ENCODE results near the gene XPO4.
"Not testable (repeated sequence)": the region's sequence is repeated elsewhere in the genome, so short reads cannot be mapped to it uniquely, and the experiment has no call there.

The XPO4 gene

GRCh38 chr13:20902438-20903163 lies at the start of gene XPO4:
Gene XPO4 (minus strand): TSS chr13:20902746. CDS start chr13:20902738, 8 bp downstream.
- DNase-seq, result peak; percentile 36 to 86

DNA sequence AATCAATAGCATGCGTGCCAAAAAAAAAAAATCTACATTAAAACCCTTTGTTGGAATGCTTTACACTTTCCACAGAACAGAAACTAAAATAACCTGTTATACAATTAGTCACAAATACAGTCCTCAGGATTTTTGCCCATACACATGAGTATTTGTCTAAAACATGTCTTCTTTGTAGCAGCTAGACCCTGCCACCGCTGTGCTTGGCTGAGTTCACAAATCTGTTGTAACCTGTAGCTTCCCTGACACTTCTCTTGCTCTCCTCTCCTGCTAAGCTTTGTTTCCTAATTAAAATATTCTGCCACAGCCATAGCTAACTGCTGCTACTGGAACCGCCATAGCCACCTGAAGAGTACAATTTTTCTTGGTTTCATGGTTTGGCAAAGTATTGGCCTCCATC lies 45.5 kb upstream of the XPO4 start:
- not testable (repeated sequence) for DNase-seq

DNA sequence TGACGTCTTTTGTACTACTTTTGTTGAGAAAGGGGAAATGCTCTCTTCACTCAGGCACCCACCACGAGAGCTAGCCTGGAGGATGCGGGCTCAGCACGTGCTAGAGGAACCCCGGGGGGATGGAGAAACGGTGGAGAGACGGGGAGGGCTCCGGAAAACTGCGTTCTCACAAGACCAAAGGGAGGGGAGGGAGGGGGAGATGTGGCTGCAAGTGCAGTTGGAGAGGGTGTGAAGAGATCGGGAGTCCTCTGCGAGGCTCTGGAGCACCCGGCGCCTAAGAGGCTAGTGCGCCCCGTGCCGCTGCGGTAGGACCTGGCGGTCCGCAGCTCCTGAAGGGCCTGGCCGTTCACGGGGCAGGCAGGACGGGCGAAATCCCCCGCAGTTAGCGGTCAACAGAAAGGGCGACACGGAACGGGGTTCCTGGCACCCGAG lies 43.4 kb upstream of the XPO4 start:
- peak; percentile 7 to 87 for DNase-seq

- DNase-seq, result peak in 1 of 2 donors; percentile 58
Measured at GRCh38 chr13:20942938-20943559, 40.5 kb upstream of the XPO4 start.

DNA sequence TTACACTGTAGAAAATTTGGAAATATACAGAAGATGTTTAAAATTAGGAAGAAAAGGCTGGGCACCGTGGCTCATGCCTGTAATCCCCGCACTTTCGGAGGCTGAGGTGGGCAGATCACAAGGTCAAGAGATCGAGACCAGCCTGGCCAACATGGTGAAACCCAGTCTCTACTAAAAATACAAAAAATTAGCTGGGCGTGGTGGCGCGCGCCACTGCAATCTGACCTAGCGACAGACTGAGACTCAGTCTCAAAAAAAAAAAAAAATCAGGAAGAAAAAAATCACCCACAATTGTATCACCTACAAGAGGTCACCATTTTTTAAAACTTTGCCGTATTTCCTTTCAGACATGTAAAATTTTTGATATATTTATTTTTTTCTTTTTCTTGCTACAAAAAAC lies 38.0 kb upstream of the XPO4 start:
- not testable (repeated sequence) for DNase-seq

DNA sequence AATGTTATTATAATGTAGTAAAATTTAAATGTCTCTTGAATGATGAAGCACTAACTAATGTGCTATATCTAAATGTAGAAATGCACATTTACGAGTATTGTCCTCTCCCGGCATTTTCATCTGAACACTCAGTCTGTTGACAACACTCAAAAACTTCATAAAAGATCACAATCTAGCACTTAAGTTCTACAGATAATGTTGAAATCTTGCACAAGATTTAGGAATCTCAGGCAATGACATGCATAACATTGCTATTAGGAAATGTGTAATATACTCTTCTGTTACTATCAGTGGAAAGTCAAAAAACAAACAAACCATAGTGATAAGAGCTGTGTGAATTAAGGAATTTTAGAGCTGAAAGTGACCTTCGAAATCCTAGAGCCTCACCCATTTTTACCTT lies 37.5 kb upstream of the XPO4 start:
- DNase-seq, result no peak

DNA sequence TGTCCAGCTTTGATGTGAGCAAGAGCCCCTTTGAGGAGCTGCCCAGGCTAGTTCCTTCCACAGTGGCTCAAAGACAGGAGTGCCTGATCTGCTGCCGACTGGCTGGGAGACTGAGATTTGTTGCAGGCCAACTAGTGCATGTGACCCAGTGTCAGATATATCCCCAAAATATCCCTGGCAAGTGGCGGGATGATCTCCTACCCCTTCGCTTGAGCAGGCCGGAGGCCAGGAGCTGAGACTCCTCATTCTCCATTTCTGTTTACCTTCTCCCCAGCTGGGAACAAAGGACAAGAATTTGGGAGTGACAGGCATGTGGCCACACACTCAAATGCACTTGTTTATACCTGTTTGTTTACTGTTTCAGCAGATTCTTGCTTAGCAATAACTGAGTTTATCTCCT lies 37.1 kb upstream of the XPO4 start:
- DNase-seq, result no peak

GRCh38 chr13:20938302-20938701 lies 35.8 kb upstream of the XPO4 start:
- DNase-seq, result no peak

DNA sequence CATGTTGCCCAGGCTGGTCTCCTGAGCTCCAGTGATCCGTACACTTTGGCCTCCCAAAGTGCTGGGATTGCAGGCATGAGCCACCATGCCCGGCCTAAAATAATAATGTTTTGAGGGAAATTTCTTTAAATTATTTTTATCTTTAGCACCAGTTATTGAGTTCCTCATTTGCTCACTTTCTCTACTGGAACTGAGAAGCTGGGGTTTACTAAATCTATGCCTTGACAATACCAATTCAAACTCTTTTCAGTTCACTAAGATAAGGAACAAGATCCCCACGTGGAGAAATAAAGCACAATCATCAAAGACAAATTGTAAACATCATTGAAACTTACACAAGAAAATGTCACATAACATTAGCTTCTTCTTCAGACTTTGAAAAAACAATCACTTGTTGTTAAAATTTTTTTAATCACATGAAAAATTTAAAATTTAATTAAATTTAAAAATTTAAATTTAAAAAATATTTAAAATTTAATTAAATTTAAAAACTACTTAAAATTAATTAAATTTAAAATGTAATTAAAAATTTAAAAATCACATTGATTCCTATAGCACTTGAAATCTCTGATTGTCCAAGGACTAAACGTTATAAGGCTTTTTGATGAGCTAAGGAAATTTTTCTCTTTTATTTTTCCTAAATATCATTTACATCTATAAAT lies 25.2 kb upstream of the XPO4 start:
- no peak for DNase-seq

DNA sequence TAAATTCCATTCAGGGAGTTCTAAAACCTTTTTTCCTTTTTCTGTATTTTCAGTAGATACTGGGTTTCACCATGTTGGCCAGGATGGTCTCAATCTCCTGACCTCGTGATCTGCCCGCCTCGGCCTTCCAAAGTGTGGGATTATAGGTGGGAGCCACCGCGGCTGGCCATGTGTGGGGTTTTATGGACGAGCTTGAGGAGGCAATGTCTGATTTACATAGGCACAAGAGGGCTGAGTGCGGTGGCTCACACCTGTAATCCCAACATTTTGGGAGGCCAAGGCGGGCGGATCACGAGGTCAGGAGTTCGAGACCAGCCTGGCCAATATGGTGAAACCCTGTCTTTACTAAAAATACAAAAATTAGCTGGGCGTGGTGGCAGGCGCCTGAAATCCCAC lies 22.8 kb upstream of the XPO4 start:
- DNase-seq, result not testable (repeated sequence)

DNA sequence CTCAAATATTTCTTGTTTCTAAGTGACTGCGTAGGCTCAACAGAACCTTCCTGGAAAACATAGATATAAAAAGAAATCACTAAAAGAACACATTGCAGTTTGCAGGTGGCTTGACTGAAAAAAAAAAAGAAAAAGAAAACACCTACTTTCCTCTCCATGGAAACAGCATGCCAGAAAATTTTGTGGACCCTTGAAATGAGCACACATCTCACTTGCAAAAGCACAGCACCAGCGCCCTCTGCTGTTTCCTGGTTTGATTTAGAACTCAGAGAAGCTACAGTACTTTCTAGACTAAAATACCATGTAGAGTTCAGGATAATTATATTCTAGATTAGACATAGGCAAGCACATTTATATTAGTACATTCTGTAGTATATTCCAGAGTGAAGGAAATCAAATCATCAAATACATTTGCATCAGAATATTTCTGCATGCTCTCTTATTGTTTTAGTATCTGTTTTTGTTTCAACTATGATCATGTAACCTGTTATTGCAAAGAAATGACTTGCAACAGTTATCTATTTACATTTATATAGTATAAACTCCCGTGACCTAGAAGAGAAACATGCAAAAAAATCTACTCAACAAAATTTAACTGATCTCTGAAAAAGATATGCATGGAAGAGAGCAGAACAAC lies 22.3 kb upstream of the XPO4 start:
- peak in 1 of 2 donors; percentile 64 for DNase-seq

GRCh38 chr13:20923272-20923671 lies 20.7 kb upstream of the XPO4 start:
- no peak for DNase-seq

- DNase-seq, result no peak
Measured at GRCh38 chr13:20921572-20921971, 19.0 kb upstream of the XPO4 start.

DNA sequence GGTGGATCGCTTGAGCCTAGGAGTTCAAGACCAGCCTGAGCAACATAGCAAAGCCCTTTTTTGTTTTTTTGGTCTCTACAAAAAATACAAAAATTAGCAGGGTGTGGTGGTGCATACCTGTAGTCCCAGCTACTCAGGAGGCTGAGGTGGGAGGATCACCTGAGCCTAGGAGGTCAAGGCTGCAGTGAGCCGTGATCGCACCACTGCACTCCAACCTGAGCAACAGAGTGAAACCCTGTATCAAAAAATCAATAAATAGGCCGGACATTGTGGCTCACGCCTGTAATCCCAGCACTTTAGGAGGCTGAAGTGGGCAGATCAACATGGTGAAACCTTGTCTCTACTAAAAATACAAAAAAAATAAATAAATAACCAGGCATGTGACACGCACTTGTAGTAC lies 13.1 kb upstream of the XPO4 start:
- DNase-seq, result not testable (repeated sequence)

DNA sequence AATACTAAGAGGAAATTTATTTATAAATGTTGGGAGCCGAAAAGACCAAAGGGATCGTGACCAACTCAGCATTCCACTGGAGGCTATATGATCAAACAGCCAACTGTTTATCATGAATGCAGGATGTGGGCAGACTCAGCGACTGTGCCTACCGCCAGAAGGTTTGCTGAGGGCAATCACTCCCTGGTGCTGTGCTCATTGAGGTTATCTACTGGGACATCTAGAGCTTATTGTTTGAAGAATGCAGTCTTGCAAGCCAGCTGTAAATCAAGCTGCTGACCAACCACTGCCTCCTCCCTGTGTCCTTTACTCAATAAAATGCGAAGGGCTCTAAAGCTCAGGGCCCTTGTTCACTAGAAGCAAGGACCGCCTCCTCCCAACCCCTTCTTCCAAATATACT lies 8.5 kb upstream of the XPO4 start:
- DNase-seq, result no peak

- DNase-seq, result no peak
Measured at GRCh38 chr13:20908714-20909497, 6.4 kb upstream of the XPO4 start.

- no peak for DNase-seq
Measured at GRCh38 chr13:20904908-20905307, 2.4 kb upstream of the XPO4 start.

- DNase-seq, result no peak
Measured at GRCh38 chr13:20903164-20903475, 574 bp upstream of the XPO4 start.

DNA sequence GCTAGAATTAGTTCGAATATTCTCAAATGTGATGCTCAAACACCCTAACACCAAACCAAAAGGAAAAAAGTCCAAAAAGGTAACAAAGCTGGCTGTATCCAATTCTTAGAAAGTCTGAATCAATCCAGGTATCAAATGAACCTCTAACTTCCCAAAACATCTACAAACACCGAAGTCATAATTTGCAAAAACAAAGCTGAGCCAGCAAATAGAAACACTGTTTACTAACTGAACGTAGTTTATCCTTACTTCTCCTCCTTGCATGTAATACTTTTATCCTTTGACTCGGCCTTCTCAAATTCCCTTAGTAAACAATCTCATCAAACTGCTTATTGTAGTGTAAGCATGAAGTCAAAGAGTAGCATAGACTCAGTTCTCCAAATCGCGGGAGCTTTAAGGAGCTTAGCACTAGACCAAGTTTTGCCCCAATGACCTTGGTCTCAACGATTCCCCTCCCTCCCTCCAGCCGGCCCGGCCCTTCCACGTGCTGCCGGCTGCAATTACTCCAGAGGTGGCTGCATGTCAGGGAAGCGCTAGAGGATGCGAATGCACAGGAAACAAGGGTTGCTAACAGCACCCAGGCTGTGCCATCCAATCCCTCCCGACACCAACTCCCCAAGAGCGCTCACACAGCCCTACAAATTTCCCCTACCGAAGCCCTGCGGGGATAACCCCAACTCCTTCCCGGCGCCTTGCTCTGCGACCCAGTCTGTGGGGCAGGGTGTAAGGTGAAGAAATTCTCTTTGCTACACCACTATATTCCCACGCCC lies 693 bp downstream of the XPO4 start:
- DNase-seq, result no peak

DNA sequence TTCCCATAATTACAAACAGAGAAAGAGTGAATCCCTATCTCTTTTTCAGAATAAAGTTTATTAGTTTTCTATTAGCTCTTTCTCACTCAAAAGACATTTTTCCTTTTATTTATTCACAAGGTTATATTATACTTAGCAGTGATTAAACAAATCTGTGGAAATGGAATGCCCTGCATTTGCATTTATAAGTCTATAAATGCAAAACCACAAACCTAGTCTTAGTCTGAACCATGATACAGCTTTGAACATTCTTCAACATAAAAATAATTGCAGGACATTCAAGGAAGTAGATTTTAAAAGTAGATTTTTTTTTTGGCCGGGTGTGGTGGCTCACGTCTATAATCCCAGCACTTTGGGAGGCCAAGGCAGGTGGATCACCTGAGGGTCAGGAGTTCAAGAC lies 8.3 kb downstream of the XPO4 start:
- DNase-seq, result no peak

DNA sequence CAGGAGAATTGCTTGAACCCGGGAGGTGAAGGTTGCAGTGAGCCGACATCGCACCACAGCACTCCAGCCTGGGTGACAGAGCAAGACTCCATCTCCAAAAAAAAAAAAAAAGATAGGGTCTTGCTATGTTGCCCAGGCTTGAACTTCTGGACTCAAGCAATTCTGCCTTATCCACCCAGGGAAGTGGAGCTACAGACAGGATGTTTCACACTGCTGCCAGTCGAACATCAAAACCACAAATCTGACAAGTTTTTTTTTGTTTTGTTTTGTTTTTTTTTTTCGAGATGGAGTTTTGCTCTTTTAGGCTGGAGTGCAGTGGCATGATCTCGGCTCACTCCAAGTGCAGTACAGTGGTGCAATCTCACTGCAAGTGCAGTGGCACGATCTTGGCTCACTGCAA lies 10.8 kb downstream of the XPO4 start:
- DNase-seq, result no peak

DNA sequence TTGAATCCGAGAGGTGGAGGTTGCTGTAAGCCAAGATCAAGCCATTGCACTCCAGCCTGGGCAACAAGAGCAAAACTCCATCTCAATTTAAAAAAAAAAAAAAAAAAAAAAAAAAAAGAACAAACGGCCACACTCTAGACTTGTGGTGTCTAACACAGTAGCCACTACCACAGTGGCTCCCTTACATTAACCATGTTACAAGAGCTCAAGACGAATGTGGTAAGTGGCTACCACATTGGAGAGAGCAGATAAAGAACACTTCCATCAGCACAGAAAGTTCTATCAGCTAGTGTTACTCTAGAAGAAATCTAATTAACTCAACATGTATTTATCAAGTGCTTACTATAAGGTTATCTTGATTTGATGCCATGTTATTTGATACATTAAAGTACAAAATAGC lies 11.5 kb downstream of the XPO4 start:
- no peak for DNase-seq

All from bone marrow (tissue), 2 donors.